Measurements from ENCODE around the gene INSIG1. TPM values are rescaled to one million over a fixed set of nuclear protein-coding genes. Genes with fewer than 3 reads are reported as not detected.

Gene INSIG1
- polyA plus RNA-seq, 1 experiment: 29.4 TPM

DNA sequence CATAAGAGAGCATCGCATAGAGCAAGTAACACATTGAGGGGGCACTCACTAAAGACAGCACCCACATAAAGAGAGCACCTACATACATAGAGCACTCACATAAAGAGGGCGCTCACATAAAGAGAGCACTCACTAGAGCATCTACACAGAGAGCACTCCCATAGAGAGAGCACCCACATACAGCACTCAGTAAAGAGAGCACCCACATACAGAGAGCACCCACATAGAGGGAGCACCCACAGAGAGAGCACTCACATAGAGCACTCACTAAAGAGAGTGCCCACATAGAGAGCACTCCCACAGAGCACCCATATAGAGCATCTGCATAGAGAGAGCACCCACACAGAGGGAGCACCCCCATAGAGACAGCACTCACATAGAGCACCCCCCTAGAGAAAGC, 47.8 kb downstream of the INSIG1 start:
- TF ChIP-seq, protein P1, sequence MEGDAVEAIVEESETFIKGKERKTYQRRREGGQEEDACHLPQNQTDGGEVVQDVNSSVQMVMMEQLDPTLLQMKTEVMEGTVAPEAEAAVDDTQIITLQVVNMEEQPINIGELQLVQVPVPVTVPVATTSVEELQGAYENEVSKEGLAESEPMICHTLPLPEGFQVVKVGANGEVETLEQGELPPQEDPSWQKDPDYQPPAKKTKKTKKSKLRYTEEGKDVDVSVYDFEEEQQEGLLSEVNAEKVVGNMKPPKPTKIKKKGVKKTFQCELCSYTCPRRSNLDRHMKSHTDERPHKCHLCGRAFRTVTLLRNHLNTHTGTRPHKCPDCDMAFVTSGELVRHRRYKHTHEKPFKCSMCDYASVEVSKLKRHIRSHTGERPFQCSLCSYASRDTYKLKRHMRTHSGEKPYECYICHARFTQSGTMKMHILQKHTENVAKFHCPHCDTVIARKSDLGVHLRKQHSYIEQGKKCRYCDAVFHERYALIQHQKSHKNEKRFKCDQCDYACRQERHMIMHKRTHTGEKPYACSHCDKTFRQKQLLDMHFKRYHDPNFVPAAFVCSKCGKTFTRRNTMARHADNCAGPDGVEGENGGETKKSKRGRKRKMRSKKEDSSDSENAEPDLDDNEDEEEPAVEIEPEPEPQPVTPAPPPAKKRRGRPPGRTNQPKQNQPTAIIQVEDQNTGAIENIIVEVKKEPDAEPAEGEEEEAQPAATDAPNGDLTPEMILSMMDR (IDR thresholded peaks at IDR 0.05; ENCODE audit: low read depth, low read length): no peak
- peaks cover 4% of the 10 kb centered on the region; the same call in 1 of the 2 replicates for H3K9me3 ChIP-seq (ENCODE audit: control insufficient read depth, insufficient read depth, low read length)
- ChIA-PET CTCF (interaction anchor here (0.6 to 2.2 kb wide), 86 partner anchors 9 to 1790 kb away, joined by 3 to 98 read pairs (median 5); partner anchors contain the start of genes HTR5A and PAXIP1), POLR2A (no interaction called here)
- H3K27me3 ChIP-seq (ENCODE audit: control insufficient read depth, insufficient read depth, low read length): no peaks in the 10 kb centered on the region
- H3K27ac ChIP-seq (ENCODE audit: low read depth, low read length): no peak overlapping the region
- DNase-seq (ENCODE audit: low read depth, low spot score): no peak
- H3K4me3 ChIP-seq (ENCODE audit: low read depth, low read length): no peak overlapping the region

GRCh38 chr7:155346285-155346684, 48.6 kb downstream of the INSIG1 start:
- ChIA-PET POLR2A (no interaction called here), CTCF (no interaction called here)
- no peak for DNase-seq (ENCODE audit: low read depth, low spot score)
- Histone ChIP-seq H3K4me3 (ENCODE audit: low read depth, low read length) (no peak overlapping the region), H3K27ac (ENCODE audit: low read depth, low read length) (no peak overlapping the region), H3K27me3 (ENCODE audit: control insufficient read depth, insufficient read depth, low read length) (no peaks in the 10 kb centered on the region), H3K9me3 (ENCODE audit: control insufficient read depth, insufficient read depth, low read length) (peaks cover 4% of the 10 kb centered on the region; the same call in 1 of the 2 replicates)
- TF ChIP-seq, protein P1 (IDR thresholded peaks at IDR 0.05; ENCODE audit: low read depth, low read length): no peak

- TF ChIP-seq, protein P1 (IDR thresholded peaks at IDR 0.05; ENCODE audit: low read depth, low read length): no peak
- no peak for DNase-seq (ENCODE audit: low read depth, low spot score)
- peaks cover 2% of the 10 kb centered on the region for H3K27me3 ChIP-seq (ENCODE audit: control insufficient read depth, insufficient read depth, low read length)
- peaks cover 4% of the 10 kb centered on the region; the same call in 1 of the 2 replicates for H3K9me3 ChIP-seq (ENCODE audit: control insufficient read depth, insufficient read depth, low read length)
- POLR2A ChIA-PET: no interaction called here
- no peak overlapping the region for H3K4me3 ChIP-seq (ENCODE audit: low read depth, low read length)
- CTCF ChIA-PET: no interaction called here
- H3K27ac ChIP-seq (ENCODE audit: low read depth, low read length): no peak overlapping the region
Measured at GRCh38 chr7:155348806-155349205, 51.1 kb downstream of the INSIG1 start.

- TF ChIP-seq, protein P1 (IDR thresholded peaks at IDR 0.05; ENCODE audit: low read depth, low read length): no peak
- CTCF ChIA-PET: no interaction called here
- no peak overlapping the region for H3K27ac ChIP-seq (ENCODE audit: low read depth, low read length)
- POLR2A ChIA-PET: no interaction called here
- H3K9me3 ChIP-seq (ENCODE audit: control insufficient read depth, insufficient read depth, low read length): peaks cover 4% of the 10 kb centered on the region; the same call in 1 of the 2 replicates
- DNase-seq (ENCODE audit: low read depth, low spot score): no peak
- H3K4me3 ChIP-seq (ENCODE audit: low read depth, low read length): no peak overlapping the region
- H3K27me3 ChIP-seq (ENCODE audit: control insufficient read depth, insufficient read depth, low read length): peaks cover 2% of the 10 kb centered on the region
Measured at GRCh38 chr7:155349601-155350331, 52.1 kb downstream of the INSIG1 start.

- no peak for DNase-seq (ENCODE audit: low read depth, low spot score)
- TF ChIP-seq, protein P1 (IDR thresholded peaks at IDR 0.05; ENCODE audit: low read depth, low read length): no peak
- ChIA-PET CTCF (interaction anchor here (0.5 kb wide), 1 partner anchor 160 kb away, joined by 3 read pairs; no protein-coding TSS in a partner anchor), POLR2A (no interaction called here)
- Histone ChIP-seq H3K9me3 (ENCODE audit: control insufficient read depth, insufficient read depth, low read length) (peaks cover 4% of the 10 kb centered on the region; the same call in 1 of the 2 replicates), H3K4me3 (ENCODE audit: low read depth, low read length) (no peak overlapping the region), H3K27ac (ENCODE audit: low read depth, low read length) (no peak overlapping the region), H3K27me3 (ENCODE audit: control insufficient read depth, insufficient read depth, low read length) (peaks cover 2% of the 10 kb centered on the region)
Measured at GRCh38 chr7:155351120-155351870, 53.6 kb downstream of the INSIG1 start.
